Stimulated activated CD4-positive, alpha-beta T cell treated with anti-CD3 and anti-CD28 coated beads, Interleukin-2, amount 100 ng/mL, for 4 hours (primary cell): ENCODE measurements around the gene MIEF2.
"Not testable (repeated sequence)": the region's sequence is repeated elsewhere in the genome, so short reads cannot be mapped to it uniquely, and the experiment has no call there.

Experiments used
- DNase-seq: peaks from one replicate; pipeline ENCODE4 v3.0.0-alpha.2; 2020; ENCODE audit warnings: low read depth

MIEF2 gene, protein sequence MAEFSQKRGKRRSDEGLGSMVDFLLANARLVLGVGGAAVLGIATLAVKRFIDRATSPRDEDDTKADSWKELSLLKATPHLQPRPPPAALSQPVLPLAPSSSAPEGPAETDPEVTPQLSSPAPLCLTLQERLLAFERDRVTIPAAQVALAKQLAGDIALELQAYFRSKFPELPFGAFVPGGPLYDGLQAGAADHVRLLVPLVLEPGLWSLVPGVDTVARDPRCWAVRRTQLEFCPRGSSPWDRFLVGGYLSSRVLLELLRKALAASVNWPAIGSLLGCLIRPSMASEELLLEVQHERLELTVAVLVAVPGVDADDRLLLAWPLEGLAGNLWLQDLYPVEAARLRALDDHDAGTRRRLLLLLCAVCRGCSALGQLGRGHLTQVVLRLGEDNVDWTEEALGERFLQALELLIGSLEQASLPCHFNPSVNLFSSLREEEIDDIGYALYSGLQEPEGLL

DNA sequence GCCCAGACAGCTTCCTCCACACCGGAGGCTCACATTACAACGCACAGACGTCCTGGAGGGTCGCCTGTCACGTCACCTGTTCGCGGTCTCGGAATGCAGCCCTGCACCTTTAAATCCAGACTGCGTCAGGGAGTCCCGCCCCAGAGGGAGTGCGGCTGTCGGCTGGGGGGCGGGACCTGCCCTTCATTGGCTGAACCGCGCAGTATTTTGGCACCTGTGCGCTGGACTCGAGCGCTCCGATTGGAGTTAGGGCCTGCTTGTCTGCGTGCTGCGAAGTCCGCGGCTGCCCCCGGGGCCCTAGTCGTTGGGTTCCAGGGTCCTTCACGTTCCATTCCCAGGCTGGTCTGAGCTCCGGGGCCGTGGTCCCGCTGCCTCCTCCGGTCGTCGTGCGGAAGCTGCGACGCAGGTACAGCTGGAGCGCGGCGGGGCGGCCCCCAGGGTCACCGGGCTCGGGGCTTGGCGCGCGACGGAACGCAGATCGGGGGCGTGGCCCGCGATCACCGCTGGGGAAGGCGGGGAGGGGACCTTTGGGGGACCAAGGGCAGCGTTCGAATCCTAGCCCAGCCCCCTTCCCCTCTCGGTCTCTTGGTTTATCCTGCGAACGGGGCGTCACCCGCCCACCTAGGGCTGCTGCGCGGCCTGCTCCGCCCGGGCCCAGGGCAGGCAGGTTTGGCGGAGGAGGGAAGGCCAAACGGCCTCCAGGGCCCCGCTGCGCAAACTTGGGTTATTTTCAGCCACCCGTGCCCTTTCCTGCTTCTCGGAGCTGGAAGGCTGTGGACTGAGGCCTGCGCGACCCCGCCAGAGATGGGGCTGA lies at the start of gene MIEF2:
Gene MIEF2, plus strand, starts transcription at position 331 of the 814 bp plus-strand sequence. CDS start 2,059 bp downstream, outside the sequence.
- DNase-seq, result peak; percentile 88

DNA sequence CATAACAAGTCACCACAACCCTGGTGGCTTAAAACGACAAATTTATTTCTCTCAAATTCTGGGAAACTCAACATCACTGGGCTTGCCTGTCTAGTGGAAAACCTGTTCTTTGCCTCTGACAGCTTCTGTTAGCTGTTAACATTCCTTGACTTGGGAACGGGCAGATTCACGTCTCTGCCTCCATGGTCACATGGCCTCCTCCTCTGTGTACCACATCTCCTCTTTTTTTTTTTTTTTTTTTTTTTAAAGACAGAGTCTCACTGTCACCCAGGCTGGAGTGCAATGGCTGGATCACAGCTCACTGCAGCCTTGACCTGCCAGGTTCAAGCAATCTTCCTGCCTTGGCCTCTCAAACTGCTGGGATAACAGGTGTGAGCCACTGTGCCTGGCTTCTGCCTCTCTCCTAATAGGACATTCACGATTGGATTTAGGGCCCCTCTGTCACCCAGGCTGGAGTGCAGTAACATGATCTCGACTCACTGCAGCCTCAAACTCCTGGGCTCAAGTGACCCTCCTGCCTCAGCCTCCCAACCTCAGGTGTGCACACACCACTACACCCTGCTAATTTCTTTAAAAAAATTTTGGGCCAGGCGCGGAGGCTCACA lies 46.7 kb upstream of the MIEF2 start:
- no peak for DNase-seq

DNA sequence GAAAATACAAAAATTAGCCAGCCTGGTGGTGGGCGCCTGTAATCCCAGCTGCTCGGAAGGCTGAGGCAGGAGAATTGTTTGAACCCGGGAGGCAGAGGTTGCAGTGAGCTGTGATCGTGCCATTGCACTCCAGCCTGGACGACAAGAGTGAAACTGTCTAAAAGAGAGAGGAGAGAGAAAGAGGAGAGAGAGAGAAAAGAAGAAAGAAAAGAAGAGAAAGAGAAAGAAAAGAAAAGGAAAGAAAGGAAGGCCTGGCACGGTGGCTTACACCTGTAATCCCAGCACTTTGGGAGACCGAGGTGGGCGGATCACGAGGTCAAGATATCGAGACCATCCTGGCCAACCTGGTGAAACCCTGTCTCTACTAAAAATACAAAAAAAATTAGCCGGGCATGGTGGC lies 43.6 kb upstream of the MIEF2 start:
- not testable (repeated sequence) for DNase-seq

DNA sequence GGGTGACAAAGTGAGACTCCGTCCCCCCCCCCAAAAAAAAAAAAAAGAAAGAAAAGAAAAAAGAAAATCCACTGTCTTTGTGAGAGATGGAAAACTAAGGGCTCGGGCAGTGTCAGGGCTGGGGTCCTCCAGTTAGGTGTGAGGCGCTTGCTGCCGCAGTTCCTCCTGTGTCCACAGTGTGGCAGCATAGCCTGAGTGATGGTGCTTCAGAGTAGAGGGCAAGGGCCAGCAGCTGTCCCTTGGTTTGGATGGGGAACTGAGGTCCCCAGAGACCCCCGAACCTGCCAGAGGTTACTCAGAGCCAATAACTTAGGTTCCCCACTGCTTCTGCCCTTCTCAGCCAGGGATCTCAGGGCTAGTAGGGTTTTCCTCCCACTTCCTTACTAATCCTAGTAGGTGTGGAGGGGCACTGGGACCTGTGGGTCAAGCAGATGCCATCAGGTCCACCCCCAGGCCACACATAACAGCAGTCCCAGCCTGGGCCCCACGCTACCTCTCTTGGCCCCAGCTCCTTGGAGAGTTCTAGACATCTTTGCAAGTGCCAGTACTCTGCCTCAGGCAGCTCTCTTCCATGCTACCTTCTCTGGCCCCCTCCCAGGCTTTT lies 42.9 kb upstream of the MIEF2 start:
- peak; percentile 57 for DNase-seq

DNA sequence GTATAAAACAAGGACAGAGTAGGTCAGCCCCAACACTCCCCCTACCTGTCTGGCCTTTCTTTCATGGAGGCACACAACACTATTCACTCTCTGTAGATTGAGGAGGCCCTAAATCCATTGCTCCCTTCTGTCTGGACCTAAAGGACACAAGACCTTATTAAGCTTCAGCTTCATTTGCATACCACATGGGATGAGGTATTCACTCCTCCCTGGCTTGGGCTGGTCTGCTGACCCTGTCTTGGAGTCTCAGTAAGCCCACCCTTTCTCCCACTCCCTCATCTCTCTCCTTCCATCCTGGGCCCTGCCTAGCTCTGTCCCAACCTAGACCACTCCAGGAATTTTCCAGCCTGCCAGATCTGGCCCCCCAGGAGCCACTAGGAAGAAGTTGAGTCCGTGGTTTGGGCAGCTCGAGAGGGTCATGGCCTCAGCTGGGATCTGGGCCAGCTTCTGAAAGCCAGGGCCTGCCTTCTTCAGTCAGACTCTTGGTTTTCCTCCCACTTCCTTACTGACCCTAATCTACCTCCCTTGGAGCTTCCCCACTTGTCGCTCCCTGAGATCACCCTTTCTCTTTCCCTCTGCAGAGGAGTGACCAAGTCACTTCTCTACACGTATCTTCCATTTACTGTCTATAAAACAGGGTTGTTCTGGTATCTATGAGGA lies 41.6 kb upstream of the MIEF2 start:
- no peak for DNase-seq

DNA sequence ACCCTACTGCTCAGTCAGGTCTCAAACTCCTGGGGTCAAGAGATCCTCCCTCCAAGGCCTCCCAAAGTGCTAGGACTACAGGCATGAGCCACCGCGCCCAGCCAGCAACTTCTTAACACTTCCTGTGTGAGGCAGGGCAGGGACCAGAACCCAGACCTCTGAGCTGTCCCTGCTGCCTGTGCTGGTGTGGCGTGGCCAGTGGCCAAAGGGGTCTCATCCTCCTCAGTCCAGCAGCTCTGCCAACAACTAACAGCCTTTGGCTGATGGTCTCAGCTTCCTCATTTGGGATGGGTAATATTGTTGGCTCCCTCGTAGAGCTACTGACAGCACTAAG lies 36.4 kb upstream of the MIEF2 start:
- DNase-seq, result no peak

DNA sequence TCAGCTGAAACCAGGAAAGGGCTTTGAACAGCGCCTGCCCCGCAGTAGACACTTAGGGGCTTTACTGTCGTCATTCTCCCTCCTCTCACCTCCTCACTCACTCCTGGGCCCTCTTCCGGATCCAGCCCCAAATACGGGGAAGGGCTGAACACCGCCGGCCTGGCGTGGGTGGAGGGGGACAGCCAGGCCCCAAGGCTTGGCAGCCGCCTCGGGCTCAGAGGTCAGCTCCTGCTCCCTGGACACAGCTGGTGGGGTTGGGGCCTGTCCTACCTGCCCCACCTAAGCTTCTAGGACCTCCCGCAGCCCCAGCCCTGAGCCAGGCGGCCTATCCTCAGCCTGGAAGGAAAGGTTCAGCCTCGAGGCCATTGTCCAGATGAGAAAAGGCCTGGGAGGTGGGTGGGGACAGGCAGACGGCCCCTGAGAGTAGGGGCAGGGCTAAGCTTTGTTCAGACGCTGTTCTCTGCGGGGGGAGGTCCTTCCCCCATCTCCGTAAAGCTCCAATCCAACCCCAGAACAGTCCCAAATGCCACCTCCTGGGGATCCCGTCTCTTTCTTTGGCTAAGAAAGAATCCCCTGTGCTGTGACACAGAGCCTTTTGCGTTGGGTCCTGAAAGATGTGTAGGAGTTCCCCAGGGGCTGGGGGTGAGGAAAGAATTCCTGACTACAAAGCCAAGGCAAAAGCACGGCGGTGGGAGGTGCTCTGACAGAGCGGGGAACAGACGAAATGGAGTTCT lies 35.9 kb upstream of the MIEF2 start:
- no peak for DNase-seq

DNA sequence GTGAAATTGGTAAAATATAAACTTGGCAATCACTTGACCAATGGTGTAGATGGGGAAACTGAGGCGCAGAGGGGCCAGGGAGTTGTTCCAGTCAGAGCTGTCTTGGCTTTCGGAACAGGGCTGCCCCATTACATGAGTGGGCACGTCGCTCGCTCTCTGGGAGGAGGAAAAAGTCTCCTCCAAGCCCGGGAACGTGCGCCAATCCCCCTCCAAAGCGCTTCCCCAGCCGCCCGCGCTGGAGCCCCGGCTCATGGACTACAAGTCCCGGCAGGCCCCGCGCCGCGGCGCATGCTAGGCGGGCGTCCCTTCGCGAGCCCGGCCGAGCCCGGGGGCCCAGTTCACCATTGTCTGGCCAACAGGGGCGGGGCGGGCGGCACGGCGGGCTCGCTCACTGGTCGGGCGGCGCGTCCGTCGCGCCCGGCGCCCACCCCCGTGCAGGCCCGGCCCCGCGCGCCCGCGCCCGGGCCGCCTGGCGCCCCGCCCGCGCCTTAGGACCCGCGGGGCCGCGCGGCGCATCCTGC lies 35.3 kb upstream of the MIEF2 start, which contains the start of gene LLGL1:
Gene LLGL1, plus strand, starts transcription at position 515 of the 521 bp plus-strand sequence. CDS start 48 bp downstream, outside the sequence.
- DNase-seq, result peak; percentile 91

DNA sequence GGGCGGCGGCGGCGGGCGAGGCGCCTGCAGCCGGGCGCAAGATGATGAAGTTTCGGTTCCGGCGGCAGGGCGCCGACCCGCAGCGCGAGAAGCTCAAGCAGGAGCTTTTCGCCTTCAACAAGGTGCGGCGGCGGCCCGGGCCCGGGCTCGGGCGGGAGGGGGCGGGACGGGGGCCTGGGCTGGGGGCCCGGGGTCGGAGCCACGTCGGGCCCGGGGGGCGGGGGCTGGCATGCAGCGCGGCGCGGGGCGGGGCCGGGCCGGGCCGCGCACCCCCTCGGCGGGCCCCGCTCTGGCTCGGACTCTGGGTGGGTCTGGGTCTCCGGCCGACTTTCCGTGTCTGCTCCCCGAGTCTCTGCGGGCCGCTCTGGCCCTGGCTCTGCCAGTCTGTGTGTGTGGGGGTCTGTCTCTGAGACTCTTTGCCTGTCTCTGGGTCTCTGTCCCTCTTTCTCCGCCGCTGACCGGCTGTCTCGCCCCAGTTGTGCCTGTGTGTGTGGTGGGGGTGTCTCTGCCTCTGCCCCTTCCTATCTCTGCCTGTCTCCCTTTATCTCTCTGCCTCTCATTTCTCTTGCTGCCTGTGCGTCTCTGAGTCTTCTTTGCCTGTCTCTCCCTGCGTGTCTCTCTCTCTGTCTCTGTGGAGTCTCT lies 34.7 kb upstream of the MIEF2 start:
- no peak for DNase-seq

DNA sequence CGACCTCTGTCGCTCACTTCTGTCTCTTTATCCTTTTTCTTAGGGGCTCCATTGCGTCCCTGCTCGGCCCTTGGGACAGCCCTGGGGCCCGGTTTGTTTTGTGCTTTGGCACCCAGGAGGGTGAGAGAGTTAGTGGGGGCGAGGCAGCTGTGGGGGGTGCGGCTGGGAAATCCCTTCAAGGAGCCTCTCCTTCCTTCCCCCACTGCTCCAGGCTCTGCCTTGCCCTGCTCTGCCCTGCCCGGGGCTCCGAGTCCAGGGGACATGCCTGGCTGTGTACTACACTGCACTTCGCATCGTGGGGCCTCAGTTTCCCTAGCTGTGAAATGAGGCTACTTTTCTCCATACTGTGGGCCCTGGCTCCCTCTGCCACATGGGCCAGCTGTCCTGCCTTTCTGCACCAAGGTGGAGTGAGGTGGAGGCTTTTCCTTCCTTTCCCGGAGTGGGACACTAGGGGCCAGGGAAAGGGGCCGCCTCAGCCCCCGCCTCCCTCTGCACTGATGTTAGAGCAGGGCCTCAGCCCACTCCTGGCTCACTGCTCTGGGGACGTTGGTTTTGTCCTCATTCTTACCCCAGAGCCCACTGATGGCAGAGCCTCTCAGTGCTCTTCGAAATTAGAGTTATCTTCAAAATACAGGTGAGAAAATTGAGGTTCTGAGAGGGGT lies 34.0 kb upstream of the MIEF2 start:
- no peak for DNase-seq

DNA sequence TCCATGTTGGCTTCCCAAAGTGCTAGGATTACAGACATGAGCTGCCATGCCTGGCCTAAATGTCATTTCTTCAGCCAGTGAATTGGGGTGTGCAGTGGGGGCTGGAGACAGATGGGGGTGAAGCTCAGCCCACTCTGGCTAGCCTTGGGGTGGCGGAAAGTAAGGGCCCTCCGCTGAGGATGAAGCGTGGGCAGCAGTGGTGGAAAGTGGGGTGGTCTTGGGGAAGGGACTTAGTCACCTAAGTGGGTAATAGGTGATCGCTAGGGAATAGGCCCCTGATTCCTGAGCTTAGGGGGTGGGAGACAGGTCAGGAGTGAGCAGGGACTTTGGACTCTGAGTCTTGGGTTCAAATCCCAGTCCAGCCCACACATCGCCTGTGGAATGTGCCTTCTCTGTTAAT lies 32.8 kb upstream of the MIEF2 start:
- no peak for DNase-seq

DNA sequence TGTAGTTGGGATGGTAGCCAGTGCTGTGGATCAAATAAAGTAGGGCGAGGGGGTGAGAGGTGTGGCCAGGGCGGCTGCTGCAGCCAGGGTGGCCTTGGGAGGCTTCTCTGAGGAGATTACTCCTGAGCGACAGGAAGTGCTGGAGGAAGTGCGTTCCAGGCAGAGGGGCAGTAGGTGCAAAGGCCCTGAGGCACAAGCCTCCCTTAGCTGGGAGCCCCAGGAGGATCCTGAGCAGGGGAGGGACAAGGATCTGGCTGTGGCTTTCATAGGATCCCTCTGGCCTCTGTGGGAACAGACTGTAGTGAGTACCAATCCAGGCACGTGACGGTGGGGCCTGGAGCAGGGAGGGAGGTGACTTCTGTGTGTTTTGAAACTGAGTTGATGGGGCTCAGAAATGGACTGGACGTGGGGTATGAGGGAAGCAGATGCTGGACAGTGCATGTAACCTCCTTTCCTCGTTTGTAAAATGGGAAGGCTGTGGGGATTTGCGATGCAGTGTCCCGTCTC lies 32.2 kb upstream of the MIEF2 start:
- no peak for DNase-seq

DNA sequence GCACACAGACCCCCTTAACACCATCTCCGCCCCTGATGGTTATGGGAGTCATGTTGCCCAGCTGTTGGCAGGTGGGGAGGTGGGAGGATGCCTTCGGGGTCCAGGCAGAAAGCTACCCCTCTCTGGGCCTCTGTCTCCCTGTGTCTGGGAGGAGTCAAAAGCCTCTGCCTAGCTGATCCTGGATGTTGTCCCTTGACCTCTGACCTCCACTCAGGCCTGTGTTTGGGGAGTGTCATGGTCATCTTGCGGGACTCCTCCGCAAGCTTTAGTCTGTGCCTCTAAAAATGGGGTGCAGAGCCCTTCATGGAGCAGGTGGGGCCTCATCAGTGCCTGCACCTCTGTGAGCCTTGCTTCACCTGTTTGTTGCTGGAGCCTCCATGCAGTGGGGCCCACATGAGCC lies 31.2 kb upstream of the MIEF2 start:
- no peak for DNase-seq

DNA sequence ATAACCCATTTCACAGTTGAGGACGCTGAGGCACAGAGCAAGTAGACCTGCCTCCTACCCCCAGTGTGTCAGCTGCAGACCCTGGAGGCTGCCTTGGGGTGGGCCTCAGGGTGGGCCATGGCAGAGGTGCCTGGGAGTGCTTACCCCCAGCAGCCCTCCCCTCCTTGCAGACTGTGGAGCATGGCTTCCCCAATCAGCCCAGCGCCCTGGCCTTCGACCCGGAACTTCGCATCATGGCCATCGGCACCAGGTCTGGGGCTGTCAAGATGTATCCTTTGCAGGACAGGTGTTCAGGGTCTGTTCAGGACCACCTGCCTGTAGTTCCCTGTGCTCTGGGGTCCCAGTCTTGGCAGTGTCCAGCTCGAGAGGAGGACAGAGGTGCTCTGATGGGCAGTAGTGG lies 30.7 kb upstream of the MIEF2 start:
- no peak for DNase-seq

DNA sequence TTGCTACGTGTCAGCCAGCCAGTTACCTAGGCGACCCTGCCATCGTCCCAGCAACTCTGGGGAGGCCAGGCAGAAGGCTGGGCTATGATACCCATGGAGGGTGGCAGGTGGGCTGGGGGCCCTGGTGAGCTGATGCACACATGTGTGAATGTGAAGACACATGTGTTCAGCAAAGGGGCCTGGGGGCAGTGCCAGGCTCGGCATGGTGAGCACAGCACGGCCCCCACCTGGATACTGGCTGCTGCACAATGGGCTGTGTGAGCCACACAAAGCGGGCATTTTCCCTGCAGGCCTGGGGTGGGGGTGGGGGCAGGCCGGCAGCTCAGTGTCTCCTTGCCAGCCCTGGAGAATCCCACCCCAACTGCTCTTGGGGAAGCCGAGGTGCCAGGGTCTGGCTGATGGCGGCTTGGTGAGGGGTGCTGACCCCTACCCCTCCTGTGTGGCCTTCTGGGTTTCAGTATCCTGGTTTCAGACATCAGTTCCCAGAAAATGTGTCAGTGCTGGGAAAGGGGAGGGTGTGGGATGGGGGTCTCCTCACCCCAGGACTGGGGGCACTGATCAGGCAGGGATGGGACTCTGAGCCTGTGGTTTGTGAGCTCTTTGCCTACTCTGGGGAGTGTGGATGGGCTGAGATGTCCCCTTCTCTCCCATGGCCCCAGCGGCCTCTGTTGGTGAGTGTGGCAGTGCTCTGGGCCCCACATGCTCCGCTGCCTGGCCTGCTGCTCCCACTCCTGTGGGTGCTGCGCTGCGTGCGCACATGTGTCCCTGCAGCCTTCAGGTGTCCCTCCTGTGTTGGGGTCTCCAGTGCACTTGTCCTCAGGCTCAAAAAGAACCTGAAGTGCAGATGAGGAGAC lies 29.9 kb upstream of the MIEF2 start:
- DNase-seq, result no peak

DNA sequence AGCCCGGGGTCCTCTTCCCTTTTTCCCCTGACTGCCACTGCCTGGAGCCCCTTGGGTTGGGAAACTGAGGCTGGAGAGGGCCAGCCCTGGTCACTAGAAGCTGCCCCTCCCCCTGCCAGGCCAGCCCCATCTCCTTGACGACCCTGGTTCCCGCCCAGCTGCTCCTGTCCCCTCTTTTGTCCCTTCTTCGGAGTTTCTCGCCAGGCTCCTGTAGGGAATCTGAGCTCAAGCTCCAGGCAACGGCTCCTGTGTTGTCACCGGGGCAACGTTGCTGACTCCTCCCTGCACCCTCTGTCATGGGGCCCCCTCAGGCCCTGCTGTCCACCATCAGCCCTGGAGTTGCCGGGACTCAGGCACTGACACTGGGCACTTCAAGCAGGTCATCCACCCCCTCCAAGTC lies 29.3 kb upstream of the MIEF2 start:
- DNase-seq, result no peak

DNA sequence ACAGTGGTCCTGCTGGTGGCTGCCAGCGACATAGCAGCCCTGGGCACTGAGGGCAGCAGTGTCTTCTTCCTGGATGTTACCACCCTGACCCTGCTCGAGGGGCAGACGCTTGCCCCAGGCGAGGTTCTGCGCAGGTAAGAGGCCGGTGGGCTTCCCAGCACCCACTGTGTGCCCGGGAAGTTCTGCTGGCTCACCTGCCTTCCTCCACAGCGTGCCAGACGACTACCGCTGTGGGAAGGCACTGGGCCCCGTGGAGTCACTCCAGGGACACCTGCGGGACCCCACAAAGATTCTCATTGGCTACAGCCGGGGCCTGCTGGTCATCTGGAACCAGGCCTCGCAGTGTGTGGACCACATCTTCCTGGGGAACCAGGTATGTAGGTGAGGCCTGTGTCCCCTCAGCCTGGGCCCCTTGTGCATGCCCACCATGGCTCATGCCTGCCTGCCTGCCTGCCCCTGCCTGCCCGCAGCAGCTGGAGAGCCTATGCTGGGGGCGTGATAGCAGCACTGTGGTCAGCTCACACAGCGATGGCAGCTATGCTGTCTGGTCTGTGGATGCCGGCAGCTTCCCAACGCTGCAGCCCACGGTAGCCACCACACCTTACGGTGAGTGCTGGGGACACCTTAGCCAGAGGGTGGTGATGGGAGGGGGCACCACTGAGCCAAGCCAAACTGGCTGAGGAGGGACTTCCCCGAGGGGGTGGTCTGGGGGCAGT lies 26.5 kb upstream of the MIEF2 start:
- DNase-seq, result no peak

DNA sequence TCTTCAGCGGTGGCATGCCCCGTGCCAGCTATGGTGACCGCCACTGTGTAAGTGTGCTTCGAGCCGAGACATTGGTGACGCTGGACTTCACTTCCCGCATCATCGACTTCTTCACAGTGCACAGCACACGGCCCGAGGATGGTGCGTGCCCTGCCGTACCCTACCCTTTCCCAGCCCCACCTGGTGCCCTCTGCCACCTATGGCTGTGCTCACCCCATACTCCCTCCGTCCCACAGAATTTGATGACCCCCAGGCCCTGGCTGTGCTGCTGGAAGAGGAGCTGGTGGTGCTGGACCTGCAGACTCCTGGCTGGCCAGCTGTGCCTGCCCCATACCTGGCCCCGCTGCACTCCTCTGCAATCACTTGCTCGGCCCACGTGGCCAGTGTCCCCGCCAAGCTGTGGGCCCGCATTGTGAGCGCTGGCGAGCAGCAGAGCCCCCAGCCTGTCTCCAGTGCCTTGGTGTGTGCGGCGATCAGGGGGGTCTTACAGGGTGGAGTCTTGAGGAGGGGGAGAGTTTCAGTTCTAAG lies 25.5 kb upstream of the MIEF2 start:
- no peak for DNase-seq
